ENCODE measurements around the gene BCDIN3D.

GRCh38 chr12:49868449-49868848 is 25.5 kb upstream of the BCDIN3D start:
- no peak for TF ChIP-seq POLR2AphosphoS5 (IDR thresholded peaks at IDR 0.05)
- TF ChIP-seq CTCF (IDR thresholded peaks at IDR 0.05), result no peak

All from prostate gland (tissue), 2 donors.